Kidney (tissue), 14 donors: ENCODE results near the gene MAEA. TPM values are rescaled to one million over a fixed set of nuclear protein-coding genes. Genes with fewer than 3 reads are reported as not detected.

Source experiments
- DNase-seq, 5 donors: peaks; one replicate each; pipeline ENCODE4 v3.0.0-alpha.2; 2013 to 2020
- FAIRE-seq: peaks from 2 replicates; lab custom pipeline; 2012; peaks lifted over from hg19 to GRCh38; lab: Jason Lieb, UNC
- H3K27ac ChIP-seq, 2 donors: one replicate each; pipeline ENCODE4 v1.7.0; 2013; ENCODE audit warnings: low read depth in 2 of 2, low read length in 2 of 2, inconsistent platforms in 1 of 2
- H3K27me3 ChIP-seq: one replicate; pipeline ENCODE4 v1.7.1; 2013; ENCODE audit warnings: low read length, inconsistent platforms; ENCODE audit not compliant: control insufficient read depth, insufficient read depth
- H3K36me3 ChIP-seq, 3 donors: one replicate each; pipeline versions ENCODE4 v1.7.0 to v1.7.1; 2013; ENCODE audit warnings: low read length in 3 of 3, control low read depth in 1 of 3, inconsistent platforms in 1 of 3; ENCODE audit not compliant: insufficient read depth in 3 of 3, control insufficient read depth in 2 of 3
- H3K4me1 ChIP-seq, 3 donors: one replicate each; pipeline versions ENCODE4 v1.7.0 to v1.7.1; 2013; ENCODE audit warnings: low read length in 3 of 3, inconsistent platforms in 1 of 3, low read depth in 1 of 3; ENCODE audit not compliant: control insufficient read depth in 2 of 3, insufficient read depth in 2 of 3
- H3K4me3 ChIP-seq, 3 donors: one replicate each; pipeline versions ENCODE4 v1.7.0 to v1.8.1; 2013; ENCODE audit warnings: low read length in 3 of 3, control low read depth in 1 of 3, inconsistent platforms in 1 of 3
- H3K9ac ChIP-seq, 3 donors: one replicate each; pipeline versions ENCODE4 v1.7.0 to v1.7.1; 2013; ENCODE audit warnings: low read length in 3 of 3, control low read depth in 1 of 3, inconsistent platforms in 1 of 3
- H3K9me3 ChIP-seq, 3 donors: one replicate each; pipeline versions ENCODE4 v1.7.0 to v1.7.1; 2013; ENCODE audit warnings: low read length in 3 of 3, control low read depth in 1 of 3, inconsistent platforms in 1 of 3; ENCODE audit not compliant: control insufficient read depth in 2 of 3, insufficient read depth in 1 of 3
- CTCF ChIP-seq: IDR thresholded peaks from 3 replicates; pipeline ENCODE4 v1.5.1; 2012; ENCODE audit warnings: mild to moderate bottlenecking, moderate library complexity, borderline replicate concordance; ENCODE audit not compliant: insufficient read depth; ENCODE audit errors: extremely low read depth
- intact Hi-C: fragments of 100-400 bp; cut with DNase I; formaldehyde crosslinking; loops from one replicate; pipeline ENCODE4 v1.11.1; 2022
- polyA plus RNA-seq: library from polyadenylated mRNA; stranded (reverse); fragments of 350-450 nt; fragmentation: Illumina TruSeq; extraction: RNeasy Lipid Tissue Mini Kit (QIAGEN cat#74804); gene quantifications from one replicate; pipeline ENCODE4 v1.2.3, GENCODE V29; 2014; ENCODE audit warnings: low read depth, low replicate concordance; ENCODE audit not compliant: insufficient read depth
- total RNA-seq: library from RNA; stranded (reverse); fragmentation: NEBNext Ultra II Directional; extraction: Animal tissue kit (Norgen Biotek cat#: 25700); gene quantifications from one replicate; pipeline ENCODE4 v1.2.1, GENCODE V29; 2021
- donor health status: control.
- donor health status: control.
- donor health status: control.
- donor health status: control.
- donor health status: control.
- donor health status: DM: yes; HTN: yes; CAD: no.
- donor health status: Normal renal cell carcinoma (clear cell type).

The MAEA gene
- total and polyA plus RNA-seq, 2 donors from 2014 or later, result 65.0 to 75.2 TPM

- H3K27me3 ChIP-seq, result no peaks in the 10 kb centered on the region
- FAIRE-seq (no peak), DNase-seq (peak in 2 of 5 donors; percentile 33 to 65)
- no peaks in the 10 kb centered on the region for H3K4me1 ChIP-seq
- peaks cover 0 to 12% (median 2%) of the 10 kb centered on the region in 3 donors for H3K36me3 ChIP-seq
- H3K27ac ChIP-seq, result no peak overlapping the region
- no peak overlapping the region for H3K4me3 ChIP-seq
- TF ChIP-seq CTCF, result no peak
- intact Hi-C loops, result no loop called here
- no peak overlapping the region for H3K9ac ChIP-seq
- H3K9me3 ChIP-seq, result no peaks in the 10 kb centered on the region
Observed at GRCh38 chr4:1369091-1369450, 79.4 kb downstream of the MAEA start.

- no peak for TF ChIP-seq CTCF
- Histone ChIP-seq H3K27ac (no peak overlapping the region), H3K9me3 (no peaks in the 10 kb centered on the region), H3K9ac (no peak overlapping the region), H3K4me1 (no peaks in the 10 kb centered on the region), H3K27me3 (no peaks in the 10 kb centered on the region), H3K4me3 (no peak overlapping the region), H3K36me3 (peaks cover 0 to 12% (median 2%) of the 10 kb centered on the region in 3 donors)
- FAIRE-seq (no peak), DNase-seq (peak in 1 of 5 donors; percentile 15)
- intact Hi-C loops, result no loop called here
Observed at GRCh38 chr4:1369479-1370079, 79.9 kb downstream of the MAEA start.

GRCh38 chr4:1370321-1371124 is 80.8 kb downstream of the MAEA start:
- Histone ChIP-seq H3K9ac (no peak overlapping the region), H3K27me3 (no peaks in the 10 kb centered on the region), H3K36me3 (peaks cover 0 to 12% (median 0%) of the 10 kb centered on the region in 3 donors), H3K4me3 (no peak overlapping the region), H3K27ac (no peak overlapping the region), H3K4me1 (no peaks in the 10 kb centered on the region), H3K9me3 (no peaks in the 10 kb centered on the region)
- TF ChIP-seq CTCF, result no peak
- DNase-seq (peak in 2 of 5 donors; percentile 28 to 50), FAIRE-seq (no peak)
- intact Hi-C loops, result no loop called here
